Astrocyte of the spinal cord (primary cell): ENCODE measurements around the gene ATG4A.

ENCODE experiments used
- DNase-seq: peaks from one replicate; pipeline ENCODE4 v3.0.0; 2011; ENCODE audit warnings: low read depth, low spot score
- H3K4me3 ChIP-seq: 2 replicates; pipeline ENCODE4 v1.5.1; 2011; ENCODE audit warnings: low read depth, mild to moderate bottlenecking, low read length, moderate library complexity
- CTCF ChIP-seq: IDR thresholded peaks from 2 replicates; pipeline ENCODE4 v1.5.1; 2012; ENCODE audit warnings: low read depth, mild to moderate bottlenecking, low read length, inconsistent platforms
- in situ Hi-C: cut with HindIII; loops from 2 replicates; pipeline ENCODE4 v1.10.0; 2017; ENCODE audit warnings: low sequenced_read_pairs

Gene ATG4A

GRCh38 chrX:108199041-108199440, 107.5 kb downstream of the ATG4A start:
- in situ Hi-C loops = no loop called here
- no peak overlapping the region for H3K4me3 ChIP-seq
- no peak for TF ChIP-seq CTCF
- no peak for DNase-seq

DNA sequence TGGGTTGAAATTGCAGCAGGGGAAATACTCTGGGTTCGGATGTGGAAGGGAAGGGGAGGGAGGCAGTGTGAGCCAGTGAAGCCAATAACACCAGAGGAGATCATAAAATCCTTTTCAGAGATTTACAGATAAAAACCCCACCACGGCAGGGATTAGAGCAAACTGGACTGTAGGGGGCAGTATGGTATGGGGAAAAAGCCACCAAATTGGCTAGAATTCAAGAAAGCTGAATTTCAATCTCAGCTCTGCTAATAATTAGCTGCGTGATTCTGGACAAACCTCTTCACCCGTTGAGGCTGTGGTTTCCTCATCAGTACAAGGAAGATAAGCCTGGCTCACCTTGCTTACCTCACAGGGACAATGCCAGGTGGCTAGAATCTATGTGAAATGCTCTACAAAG, 108.1 kb downstream of the ATG4A start:
- DNase-seq = peak; percentile 25
- in situ Hi-C loops = no loop called here
- no peak overlapping the region for H3K4me3 ChIP-seq
- TF ChIP-seq CTCF = peak; percentile 57

GRCh38 chrX:108203540-108203939, 112.0 kb downstream of the ATG4A start:
- TF ChIP-seq CTCF = no peak
- in situ Hi-C loops = no loop called here
- H3K4me3 ChIP-seq = no peak overlapping the region
- no peak for DNase-seq
